HFF-Myc (cell line): Measurements from ENCODE around the gene BCOR.

Experiments
- DNase-seq: peaks from one replicate; pipeline ENCODE4 v3.0.0-alpha.2; 2011; ENCODE audit warnings: low read depth; ENCODE audit errors: extremely low read depth
- H3K4me3 ChIP-seq: replicated peaks from 2 replicates; pipeline ENCODE4 v1.5.1; 2011; ENCODE audit warnings: low read depth, mild to moderate bottlenecking, control low read depth, low read length
- TF ChIP-seq, protein P1 (sequence below): IDR thresholded peaks from 2 replicates; pipeline ENCODE4 v1.5.1; 2012; ENCODE audit warnings: mild to moderate bottlenecking, low read depth, low read length, control low read depth; ENCODE audit errors: missing control alignments

BCOR gene

DNA sequence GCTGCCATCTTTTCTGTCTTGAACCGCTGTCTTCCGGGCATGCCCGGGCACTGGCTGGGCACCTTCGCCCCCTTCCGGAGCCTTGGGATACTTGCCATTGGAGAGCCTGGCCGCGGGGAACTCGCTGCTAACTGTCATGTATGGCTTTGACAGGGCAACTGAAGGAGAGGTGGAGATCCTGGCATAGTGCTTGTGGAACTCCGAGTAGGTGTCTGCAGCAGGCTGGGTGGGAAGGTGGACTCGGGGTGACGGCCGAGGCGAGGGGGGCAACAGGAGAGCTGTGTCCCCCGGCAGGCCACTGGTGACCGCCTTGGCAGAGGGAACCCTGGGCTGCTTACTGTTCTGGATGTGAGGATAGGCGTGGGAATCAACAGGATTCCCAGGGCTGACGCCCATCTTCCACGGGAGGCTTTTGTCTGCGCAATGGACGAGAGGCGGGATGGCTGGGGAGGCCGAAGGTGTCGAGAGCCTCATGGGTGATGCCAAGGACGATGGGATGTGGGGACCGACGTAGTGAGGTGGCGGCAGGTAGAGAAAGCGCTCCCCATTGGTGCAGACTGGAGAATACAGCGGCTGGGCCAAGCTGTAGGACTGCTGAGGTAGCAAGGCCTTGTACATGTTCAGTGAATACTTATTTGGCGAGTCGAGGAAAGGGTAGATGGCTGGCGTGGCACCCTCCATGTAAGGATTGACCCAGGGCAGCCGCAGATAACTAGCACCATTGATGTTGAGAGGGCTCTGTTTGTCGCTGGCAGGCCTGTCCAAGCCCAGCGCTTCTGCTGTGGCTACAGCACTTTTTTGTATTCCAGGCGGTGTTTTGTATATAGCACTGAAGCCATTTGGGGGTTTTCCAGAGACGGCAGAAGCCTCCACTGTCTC, 23.4 kb downstream of the BCOR start:
- no peak overlapping the region for H3K4me3 ChIP-seq
- no peak for DNase-seq
- TF ChIP-seq, protein P1, sequence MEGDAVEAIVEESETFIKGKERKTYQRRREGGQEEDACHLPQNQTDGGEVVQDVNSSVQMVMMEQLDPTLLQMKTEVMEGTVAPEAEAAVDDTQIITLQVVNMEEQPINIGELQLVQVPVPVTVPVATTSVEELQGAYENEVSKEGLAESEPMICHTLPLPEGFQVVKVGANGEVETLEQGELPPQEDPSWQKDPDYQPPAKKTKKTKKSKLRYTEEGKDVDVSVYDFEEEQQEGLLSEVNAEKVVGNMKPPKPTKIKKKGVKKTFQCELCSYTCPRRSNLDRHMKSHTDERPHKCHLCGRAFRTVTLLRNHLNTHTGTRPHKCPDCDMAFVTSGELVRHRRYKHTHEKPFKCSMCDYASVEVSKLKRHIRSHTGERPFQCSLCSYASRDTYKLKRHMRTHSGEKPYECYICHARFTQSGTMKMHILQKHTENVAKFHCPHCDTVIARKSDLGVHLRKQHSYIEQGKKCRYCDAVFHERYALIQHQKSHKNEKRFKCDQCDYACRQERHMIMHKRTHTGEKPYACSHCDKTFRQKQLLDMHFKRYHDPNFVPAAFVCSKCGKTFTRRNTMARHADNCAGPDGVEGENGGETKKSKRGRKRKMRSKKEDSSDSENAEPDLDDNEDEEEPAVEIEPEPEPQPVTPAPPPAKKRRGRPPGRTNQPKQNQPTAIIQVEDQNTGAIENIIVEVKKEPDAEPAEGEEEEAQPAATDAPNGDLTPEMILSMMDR = no peak

DNA sequence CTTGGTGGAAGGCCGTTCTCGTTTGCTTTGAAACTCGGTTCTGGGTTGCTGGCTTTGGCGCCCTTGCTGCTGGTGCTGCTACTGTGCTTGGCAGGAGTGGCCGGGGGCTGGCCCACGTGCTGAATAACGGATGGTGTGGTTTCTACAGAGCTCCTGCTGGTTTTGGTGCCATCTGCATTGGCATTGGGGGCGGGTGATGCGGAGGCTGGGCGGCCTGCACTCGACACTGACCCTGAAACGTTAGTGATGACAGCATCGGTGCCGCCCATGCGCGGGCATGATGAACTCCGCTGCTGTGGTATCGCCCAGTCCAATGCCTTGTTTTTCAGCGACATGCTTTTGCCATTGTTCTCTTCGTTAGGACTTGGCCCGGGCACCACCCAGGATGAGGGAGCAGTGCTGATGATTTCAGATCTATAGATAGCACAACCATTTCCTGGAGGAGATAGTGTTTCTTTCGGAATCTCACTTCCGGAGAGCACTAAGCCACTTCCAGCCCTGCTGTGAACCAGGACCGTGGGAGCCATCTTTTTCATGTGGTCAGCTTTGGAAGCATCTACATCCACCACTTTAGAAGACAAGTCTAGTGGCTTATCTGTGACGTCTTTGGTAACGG, 24.2 kb downstream of the BCOR start:
- no peak overlapping the region for H3K4me3 ChIP-seq
- TF ChIP-seq, protein P1 = no peak
- DNase-seq = no peak

DNA sequence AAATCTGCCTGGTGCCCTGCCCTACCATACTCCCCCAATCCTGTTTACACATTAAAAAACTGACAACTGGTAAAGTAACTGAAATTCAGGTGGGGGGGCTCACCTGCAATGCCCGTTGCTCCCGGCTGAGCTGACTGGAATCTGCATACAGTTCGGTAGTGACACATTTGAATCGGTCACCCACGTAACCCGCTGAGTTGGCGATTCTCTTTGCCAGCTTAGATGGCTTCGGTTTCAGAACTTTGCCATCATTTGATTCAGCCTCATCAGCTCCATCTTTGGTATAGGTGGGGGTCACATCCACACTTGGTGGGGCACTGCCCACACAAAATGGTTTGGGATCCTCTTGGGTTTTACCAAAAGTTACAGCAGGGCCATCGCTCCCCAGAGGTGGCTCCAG, 25.5 kb downstream of the BCOR start:
- no peak for DNase-seq
- TF ChIP-seq, protein P1 = no peak
- H3K4me3 ChIP-seq = no peak overlapping the region

DNA sequence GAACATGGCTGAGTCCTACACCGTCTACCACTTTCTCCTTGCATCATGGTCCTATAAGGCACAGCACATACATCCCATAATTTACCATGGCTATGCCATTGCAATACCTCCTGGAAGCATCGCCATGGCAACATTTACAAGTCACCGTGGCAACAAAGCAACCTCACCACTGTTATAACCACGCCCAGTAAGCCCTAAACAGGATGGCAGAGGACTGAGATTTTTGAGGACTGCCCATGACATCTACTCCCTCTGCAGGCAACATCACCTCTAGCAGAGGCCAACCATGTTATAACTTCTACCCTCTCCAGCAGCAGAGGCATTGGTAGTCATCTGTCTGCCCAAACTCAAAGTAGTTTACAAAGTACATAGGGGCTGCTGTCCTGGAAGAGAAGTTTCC, 29.7 kb downstream of the BCOR start:
- peak; percentile 6 for DNase-seq
- no peak overlapping the region for H3K4me3 ChIP-seq
- TF ChIP-seq, protein P1 = no peak

DNA sequence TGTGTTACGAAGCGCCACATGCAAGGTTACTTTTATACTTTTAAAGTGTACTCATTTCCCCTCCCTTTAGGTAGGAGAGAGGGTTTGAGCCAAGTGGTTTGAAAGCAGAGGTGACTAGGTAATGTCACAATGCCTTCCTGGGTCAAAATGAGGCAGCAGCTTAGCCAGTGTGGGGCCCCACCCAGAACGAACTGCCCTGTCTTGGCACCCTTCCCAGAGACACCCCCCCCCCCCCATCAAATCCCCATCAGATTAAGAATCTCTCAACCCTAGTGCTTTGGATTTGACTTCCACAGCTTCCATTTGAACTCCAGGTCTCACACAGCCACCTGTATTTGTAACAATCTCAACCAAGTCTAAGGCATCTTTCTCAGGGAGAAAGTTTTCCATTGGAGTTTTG, 31.1 kb downstream of the BCOR start:
- TF ChIP-seq, protein P1 = no peak
- DNase-seq = no peak
- no peak overlapping the region for H3K4me3 ChIP-seq

DNA sequence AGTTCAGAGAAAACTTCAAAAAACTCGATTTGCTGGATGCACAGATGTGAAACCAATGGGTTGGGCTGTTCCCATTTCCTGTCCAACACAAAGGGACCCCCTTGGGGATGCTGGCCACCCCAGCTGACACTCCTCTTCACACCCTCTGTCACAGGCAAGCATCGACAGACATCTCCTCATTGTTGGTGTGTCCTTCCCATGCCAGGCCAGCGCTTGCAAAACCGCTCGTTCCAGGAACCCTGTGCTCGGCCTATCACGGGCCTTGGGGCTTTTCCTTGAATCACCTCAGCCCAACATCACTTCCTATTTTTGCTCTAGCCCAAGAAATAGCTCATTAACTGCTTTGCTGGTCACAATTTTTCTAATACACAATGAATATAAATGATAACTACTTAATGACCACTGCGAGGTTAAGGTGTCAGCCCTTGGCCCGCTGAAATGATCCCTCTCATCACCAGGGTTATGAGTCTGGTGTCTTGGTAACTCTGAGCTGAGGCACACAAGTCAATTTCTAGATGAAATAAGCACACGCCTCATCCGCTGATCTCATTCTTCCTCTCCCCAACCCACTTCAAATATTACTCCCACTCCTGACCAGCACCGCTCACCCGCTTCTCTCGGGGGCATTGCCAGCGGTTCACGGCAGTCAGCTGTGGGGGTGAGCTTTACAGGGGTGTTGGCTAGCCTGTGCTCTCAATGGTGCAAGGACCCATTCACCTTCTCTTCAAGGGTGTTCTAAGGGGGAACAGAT, 32.3 kb downstream of the BCOR start:
- H3K4me3 ChIP-seq = no peak overlapping the region
- TF ChIP-seq, protein P1 = no peak
- DNase-seq = no peak
